ENCODE results near the gene PCDH9. TPM values are rescaled to one million over a fixed set of nuclear protein-coding genes. Genes with fewer than 3 reads are reported as not detected.
"Not testable (repeated sequence)": the region's sequence is repeated elsewhere in the genome, so short reads cannot be mapped to it uniquely, and the experiment has no call there.

The PCDH9 gene
- total RNA-seq, 1 donor from 2014 or later: 5.1 TPM

DNA sequence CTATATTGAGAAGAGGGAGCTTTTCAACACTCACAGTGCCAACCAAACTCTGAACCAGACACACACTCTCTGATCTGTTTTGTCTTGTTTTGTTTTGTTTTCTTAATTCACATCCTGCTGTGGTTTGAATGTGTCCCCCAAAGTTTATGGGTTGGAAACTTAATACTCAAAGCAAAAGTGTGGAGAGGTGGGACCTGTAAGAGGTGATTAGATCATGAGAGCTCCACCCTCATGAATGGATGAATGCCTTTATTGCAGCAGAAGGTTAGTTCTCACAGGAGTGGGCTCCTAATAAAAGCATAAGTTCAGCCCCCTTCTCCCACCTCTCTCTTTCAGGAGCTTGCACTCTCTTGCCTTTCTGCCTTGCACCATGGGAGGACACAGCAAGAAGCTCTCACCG lies 957.1 kb downstream of the PCDH9 start:
- TF ChIP-seq CTCF (IDR thresholded peaks at IDR 0.05): no peak
- Histone ChIP-seq H3K27me3 (no peaks in the 10 kb centered on the region), H3K36me3 (no peaks in the 10 kb centered on the region), H3K4me1 (no peaks in the 10 kb centered on the region), H3K27ac (no peak overlapping the region), H3K9me3 (no peaks in the 10 kb centered on the region), H3K4me3 (no peak overlapping the region)
- intact Hi-C loops (cut with DNase I): no loop called here
- DNase-seq: no peak
- no peak for ATAC-seq

DNA sequence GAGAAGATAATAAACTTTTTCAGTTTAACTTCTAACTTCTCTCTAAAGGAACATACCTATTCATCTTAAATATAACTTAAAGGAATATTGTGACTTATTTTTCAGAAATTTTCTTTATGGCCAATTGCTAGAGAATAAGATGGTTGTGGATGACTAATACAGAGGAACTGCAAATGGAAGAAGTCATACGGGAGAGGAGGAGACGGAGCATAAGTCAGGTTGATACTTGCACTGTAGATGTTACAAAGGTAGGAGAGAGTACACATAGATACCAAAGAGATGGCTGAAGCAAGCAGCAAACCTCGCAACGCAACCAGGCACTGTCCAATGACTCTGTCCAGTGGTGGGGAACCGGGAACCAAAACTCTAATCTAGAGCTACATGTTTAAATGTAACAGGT lies 963.4 kb downstream of the PCDH9 start:
- intact Hi-C loops (cut with DNase I): no loop called here
- no peaks in the 10 kb centered on the region for H3K27me3 ChIP-seq
- H3K27ac ChIP-seq: no peak overlapping the region
- no peaks in the 10 kb centered on the region for H3K4me1 ChIP-seq
- no peaks in the 10 kb centered on the region for H3K9me3 ChIP-seq
- ATAC-seq: no peak
- H3K36me3 ChIP-seq: no peaks in the 10 kb centered on the region
- TF ChIP-seq CTCF (IDR thresholded peaks at IDR 0.05): no peak
- no peak overlapping the region for H3K4me3 ChIP-seq
- DNase-seq: no peak

DNA sequence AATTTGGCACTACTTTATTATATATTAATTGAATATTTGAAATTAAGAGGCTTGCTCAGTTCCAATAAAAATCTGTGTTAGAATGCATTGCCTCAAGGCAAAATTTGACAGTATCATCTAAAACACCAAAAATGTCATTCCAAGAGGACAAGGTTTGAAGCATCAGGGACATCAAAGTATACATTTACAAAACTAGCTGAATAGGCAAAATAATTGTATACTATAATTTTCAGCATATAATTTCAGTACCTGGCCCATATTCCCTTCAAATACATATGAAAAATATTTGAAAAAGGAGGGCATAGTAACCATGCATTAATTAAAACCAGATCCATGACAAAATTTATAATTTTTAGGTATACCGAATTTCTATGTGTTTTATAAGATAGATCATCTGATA lies 963.8 kb downstream of the PCDH9 start:
- H3K4me3 ChIP-seq: no peak overlapping the region
- TF ChIP-seq CTCF (IDR thresholded peaks at IDR 0.05): no peak
- no peaks in the 10 kb centered on the region for H3K9me3 ChIP-seq
- ATAC-seq (no peak), DNase-seq (no peak)
- intact Hi-C loops (cut with DNase I): no loop called here
- no peaks in the 10 kb centered on the region for H3K36me3 ChIP-seq
- H3K27ac ChIP-seq: no peak overlapping the region
- no peaks in the 10 kb centered on the region for H3K27me3 ChIP-seq
- H3K4me1 ChIP-seq: no peaks in the 10 kb centered on the region

- H3K4me1 ChIP-seq: no peaks in the 10 kb centered on the region
- ATAC-seq (no peak), DNase-seq (no peak)
Observed at GRCh38 chr13:66265371-66265770, 964.8 kb downstream of the PCDH9 start.

GRCh38 chr13:66264971-66265370 lies 965.2 kb downstream of the PCDH9 start:
- H3K36me3 ChIP-seq: no peaks in the 10 kb centered on the region
- H3K4me1 ChIP-seq: no peaks in the 10 kb centered on the region
- no peak for ATAC-seq
- no peak overlapping the region for H3K4me3 ChIP-seq
- H3K27ac ChIP-seq: no peak overlapping the region
- H3K27me3 ChIP-seq: no peaks in the 10 kb centered on the region
- no peak for TF ChIP-seq CTCF (IDR thresholded peaks at IDR 0.05)
- no peak for DNase-seq
- no peaks in the 10 kb centered on the region for H3K9me3 ChIP-seq
- intact Hi-C loops (cut with DNase I): no loop called here

More at GRCh38 chr13:66265371-66265770, 964.8 kb downstream of the PCDH9 start:
- Histone ChIP-seq H3K27me3 (no peaks in the 10 kb centered on the region), H3K4me3 (no peak overlapping the region), H3K27ac (no peak overlapping the region), H3K36me3 (no peaks in the 10 kb centered on the region), H3K9me3 (no peaks in the 10 kb centered on the region)
- TF ChIP-seq CTCF (IDR thresholded peaks at IDR 0.05): no peak
- intact Hi-C loops (cut with DNase I): no loop called here

DNA sequence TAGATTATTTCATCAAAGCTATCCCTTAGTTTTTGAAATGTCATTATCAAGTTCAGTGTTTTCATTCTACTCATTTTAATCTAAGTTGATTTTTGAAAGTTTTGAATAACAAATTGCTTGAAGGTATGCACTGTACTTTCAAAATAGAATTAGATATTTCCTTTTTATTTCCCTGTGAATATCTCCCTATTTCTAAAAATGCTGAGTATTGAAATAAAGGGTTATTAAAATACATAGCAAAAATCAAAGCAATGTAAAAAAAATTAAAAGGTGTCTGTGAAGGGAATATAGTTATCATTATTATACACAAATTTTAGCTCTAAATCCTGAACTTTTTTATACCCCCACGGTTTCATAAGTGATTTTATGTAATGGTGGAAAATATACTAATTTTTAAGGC lies 967.8 kb downstream of the PCDH9 start:
- Histone ChIP-seq H3K27ac (no peak overlapping the region), H3K4me3 (no peak overlapping the region), H3K36me3 (no peaks in the 10 kb centered on the region), H3K4me1 (no peaks in the 10 kb centered on the region), H3K27me3 (no peaks in the 10 kb centered on the region), H3K9me3 (no peaks in the 10 kb centered on the region)
- intact Hi-C loops (cut with DNase I): no loop called here
- no peak for DNase-seq
- no peak for TF ChIP-seq CTCF (IDR thresholded peaks at IDR 0.05)
- no peak for ATAC-seq

DNA sequence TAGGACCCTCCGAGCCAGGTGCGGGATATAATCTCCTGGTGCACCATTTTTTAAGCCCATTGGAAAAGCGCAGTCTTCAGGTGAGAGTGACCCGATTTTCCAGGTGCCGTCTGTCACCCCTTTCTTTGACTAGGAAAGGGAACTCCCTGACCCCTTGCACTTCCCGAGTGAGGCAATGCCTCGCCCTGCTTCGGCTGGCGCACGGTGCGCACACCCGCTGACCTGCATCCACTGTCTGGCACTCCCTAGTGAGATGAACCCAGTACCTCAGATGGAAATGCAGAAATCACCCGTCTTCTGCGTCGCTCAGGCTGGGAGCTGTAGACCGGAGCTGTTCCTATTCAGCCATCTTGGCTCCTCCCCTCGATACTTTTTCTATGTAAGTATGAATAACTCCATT lies 970.7 kb downstream of the PCDH9 start:
- H3K36me3 ChIP-seq; H3K27me3 ChIP-seq; ATAC-seq; H3K4me1 ChIP-seq; DNase-seq; H3K9me3 ChIP-seq; intact Hi-C loops (cut with DNase I); H3K27ac ChIP-seq; H3K4me3 ChIP-seq: not testable (repeated sequence)
